ENCODE data around the gene BLNK. TPM values are rescaled to one million over a fixed set of nuclear protein-coding genes. Genes with fewer than 3 reads are reported as not detected.
A peak's percentile ranks its signal among the peaks of the same experiment; 100 is the strongest.

BLNK gene
- total and polyA plus RNA-seq, 2 of the 13 experiments (the other 11 are each of a cell fraction or from before 2014, with no cell fraction given): not detected

DNA sequence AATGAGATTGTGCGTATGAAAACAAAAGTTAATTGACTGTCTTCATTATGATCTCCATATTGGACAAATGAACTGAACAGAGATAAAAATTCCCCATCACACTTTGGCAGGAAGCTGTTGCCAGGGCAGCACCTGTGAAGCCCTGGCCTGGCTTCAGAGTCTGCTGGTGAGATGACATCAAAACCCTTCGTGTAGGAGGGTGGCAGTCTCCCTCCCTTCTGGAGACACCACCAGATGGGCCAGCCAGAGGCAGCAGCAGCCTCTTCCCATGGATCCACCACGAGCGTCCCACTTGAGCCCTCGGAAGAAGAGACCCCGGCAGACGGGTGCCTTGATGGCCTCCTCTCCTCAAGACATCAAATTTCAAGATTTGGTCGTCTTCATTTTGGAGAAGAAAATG lies 32.9 kb upstream of the BLNK start, which contains the start of gene DNTT:
TSS of gene DNTT (plus strand) at position 205 of the 400 bp plus-strand sequence. CDS start at position 269, 64 bp downstream.
- Histone ChIP-seq H3K4me1 (ENCODE audit: insufficient read depth, low read length) (no peaks in the 10 kb centered on the region), H3K36me3 (replicated peaks in 1 of 2; ENCODE audit: control insufficient read depth in 1 of 2, insufficient read depth in 2 of 2, low read length in 2 of 2) (no peaks in the 10 kb centered on the region), H4K20me1 (ENCODE audit: insufficient read depth, low read length) (no peaks in the 10 kb centered on the region), H3K9me3 (ENCODE audit: low read length) (no peaks in the 10 kb centered on the region), H3K4me3 (replicated peaks in 1 of 3; ENCODE audit: insufficient read depth in 1 of 3, low read depth in 2 of 3, low read length in 3 of 3) (no peak within 1 kb of the TSS), H3K27me3 (ENCODE audit: control insufficient read depth in 1 of 2, insufficient read depth in 2 of 2, low read length in 2 of 2) (peaks cover 1 to 3% of the 10 kb centered on the region in 2 experiments; a peak in 2 of 5 replicates), H3K27ac (ENCODE audit: extremely low read length, insufficient read depth, low read length) (no peak within 1 kb of the TSS), H3K79me2 (ENCODE audit: insufficient read depth, low read length) (no peaks in the 10 kb centered on the region), H3K9ac (ENCODE audit: insufficient read depth, low read depth, low read length) (no peak within 1 kb of the TSS), H2AFZ (ENCODE audit: low read length) (no peak within 1 kb of the TSS), H3K4me2 (ENCODE audit: low read depth, low read length) (no peak within 1 kb of the TSS)
- DNase-seq (ENCODE audit: low spot score) (no peak), FAIRE-seq (no peak), ATAC-seq (no peak)
- CTCF ChIA-PET (ENCODE audit: low intra/inter-chr PET ratio, low total read pairs): no interaction called here
- in situ Hi-C loops (cut with HindIII; ENCODE audit: extremely low pct_ligation_motif_present, low pct_unique_long_range_greater_than_20kb) (no loop called here), intact Hi-C loops (cut with micrococcal nuclease; ENCODE audit: unreplicated experiment) (no loop called here)
- no TSS peak for BruUV-seq (replicated peaks)
- WGBS (ENCODE audit: low lambda C conversion rate): 31% methylated on average over 7 of the region's 8 CpGs
- POLR2A ChIA-PET: no interaction called here
- TF ChIP-seq SIN3B (IDR thresholded peaks at IDR 0.05; ENCODE audit: low read length) (no peak), ZNF451 (CRISPR knock-in tag; IDR thresholded peaks at IDR 0.05) (no peak)

DNA sequence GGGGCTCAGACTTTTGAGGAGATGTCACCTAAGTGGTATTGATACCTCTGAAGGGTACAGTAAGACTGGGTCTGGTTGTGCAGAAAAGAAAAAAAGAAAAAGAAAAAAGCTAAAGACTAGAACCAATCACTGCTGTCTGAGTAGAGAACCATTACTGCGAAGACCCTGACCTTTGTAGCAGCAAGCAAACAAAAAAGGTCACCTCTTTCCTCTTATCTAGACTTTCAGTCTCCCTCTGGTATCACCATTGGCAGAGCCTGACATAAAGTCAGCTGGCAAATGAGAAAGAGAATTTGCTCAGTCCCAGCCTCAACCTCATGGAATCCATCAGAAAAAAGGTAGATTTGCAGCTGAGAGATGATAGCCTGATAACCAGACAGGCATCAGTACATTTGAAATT lies 30.2 kb upstream of the BLNK start:
- FAIRE-seq: no peak
- peak; percentile 39 for DNase-seq (ENCODE audit: low spot score)
- Histone ChIP-seq H4K20me1 (ENCODE audit: insufficient read depth, low read length) (no peaks in the 10 kb centered on the region), H3K27ac (ENCODE audit: extremely low read length, insufficient read depth, low read length) (no peak overlapping the region), H3K36me3 (replicated peaks in 1 of 2; ENCODE audit: control insufficient read depth in 1 of 2, insufficient read depth in 2 of 2, low read length in 2 of 2) (no peaks in the 10 kb centered on the region), H2AFZ (ENCODE audit: low read length) (no peak overlapping the region), H3K4me2 (ENCODE audit: low read depth, low read length) (no peak overlapping the region), H3K9ac (ENCODE audit: insufficient read depth, low read depth, low read length) (no peak overlapping the region), H3K4me3 (replicated peaks in 1 of 3; ENCODE audit: insufficient read depth in 1 of 3, low read depth in 2 of 3, low read length in 3 of 3) (no peak overlapping the region), H3K27me3 (ENCODE audit: control insufficient read depth in 1 of 2, insufficient read depth in 2 of 2, low read length in 2 of 2) (peaks cover 1 to 14% of the 10 kb centered on the region in 2 experiments; a peak in 4 of 5 replicates), H3K79me2 (ENCODE audit: insufficient read depth, low read length) (no peaks in the 10 kb centered on the region), H3K4me1 (ENCODE audit: insufficient read depth, low read length) (no peaks in the 10 kb centered on the region), H3K9me3 (ENCODE audit: low read length) (no peaks in the 10 kb centered on the region)
- POLR2A ChIA-PET: no interaction called here
- in situ Hi-C loops (cut with HindIII; ENCODE audit: extremely low pct_ligation_motif_present, low pct_unique_long_range_greater_than_20kb) (no loop called here), intact Hi-C loops (cut with micrococcal nuclease; ENCODE audit: unreplicated experiment) (no loop called here)
- WGBS (ENCODE audit: low lambda C conversion rate): 0% methylated on average over 1 of the region's 1 CpG
- no TSS peak for BruUV-seq (replicated peaks)
- no peak for ATAC-seq
- CTCF ChIA-PET (ENCODE audit: low intra/inter-chr PET ratio, low total read pairs): no interaction called here
- TF ChIP-seq MTF2 (CRISPR knock-in tag; IDR thresholded peaks at IDR 0.05; ENCODE audit: borderline replicate concordance) (no peak), NR2F6 (IDR thresholded peaks at IDR 0.05) (peak; percentile 75), NR2F6 (CRISPR knock-in tag; IDR thresholded peaks at IDR 0.05) (peak; percentile 55; the same call in 1 of the 2 replicates), NFE2L1 (CRISPR knock-in tag; IDR thresholded peaks at IDR 0.05; ENCODE audit: borderline replicate concordance) (no peak), SRSF9 (IDR thresholded peaks at IDR 0.05; ENCODE audit: borderline replicate concordance, insufficient read depth, low read depth, low read length, poor library complexity, severe bottlenecking) (no peak), NR2F1 (CRISPR knock-in tag; IDR thresholded peaks at IDR 0.05) (peak; percentile 53 to 55; a peak in 3 of 4 replicates), RNF2 (conservative IDR thresholded peaks at IDR 0.05; ENCODE audit: low read depth) (no peak), KLF9 (CRISPR knock-in tag; IDR thresholded peaks at IDR 0.05; ENCODE audit: low read depth) (no peak), ZFP62 (CRISPR knock-in tag; IDR thresholded peaks at IDR 0.05) (no peak), GFI1 (CRISPR knock-in tag; IDR thresholded peaks at IDR 0.05; ENCODE audit: borderline replicate concordance) (peak; percentile 80), RARA (CRISPR knock-in tag; IDR thresholded peaks at IDR 0.05) (no peak), RAD51 (IDR thresholded peaks at IDR 0.05; ENCODE audit: borderline replicate concordance) (no peak), THAP11 (CRISPR knock-in tag; IDR thresholded peaks at IDR 0.05) (no peak), POLR2A (IDR thresholded peaks at IDR 0.05; ENCODE audit: insufficient read depth in 1 of 2, low read depth in 2 of 2, low read length in 2 of 2) (no peak)
- TF ChIP-seq, protein P1, sequence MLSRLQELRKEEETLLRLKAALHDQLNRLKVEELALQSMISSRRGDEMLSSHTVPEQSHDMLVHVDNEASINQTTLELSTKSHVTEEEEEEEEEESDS (CRISPR knock-in tag; IDR thresholded peaks at IDR 0.05; ENCODE audit: borderline replicate concordance): no peak
- TF ChIP-seq, protein P2, sequence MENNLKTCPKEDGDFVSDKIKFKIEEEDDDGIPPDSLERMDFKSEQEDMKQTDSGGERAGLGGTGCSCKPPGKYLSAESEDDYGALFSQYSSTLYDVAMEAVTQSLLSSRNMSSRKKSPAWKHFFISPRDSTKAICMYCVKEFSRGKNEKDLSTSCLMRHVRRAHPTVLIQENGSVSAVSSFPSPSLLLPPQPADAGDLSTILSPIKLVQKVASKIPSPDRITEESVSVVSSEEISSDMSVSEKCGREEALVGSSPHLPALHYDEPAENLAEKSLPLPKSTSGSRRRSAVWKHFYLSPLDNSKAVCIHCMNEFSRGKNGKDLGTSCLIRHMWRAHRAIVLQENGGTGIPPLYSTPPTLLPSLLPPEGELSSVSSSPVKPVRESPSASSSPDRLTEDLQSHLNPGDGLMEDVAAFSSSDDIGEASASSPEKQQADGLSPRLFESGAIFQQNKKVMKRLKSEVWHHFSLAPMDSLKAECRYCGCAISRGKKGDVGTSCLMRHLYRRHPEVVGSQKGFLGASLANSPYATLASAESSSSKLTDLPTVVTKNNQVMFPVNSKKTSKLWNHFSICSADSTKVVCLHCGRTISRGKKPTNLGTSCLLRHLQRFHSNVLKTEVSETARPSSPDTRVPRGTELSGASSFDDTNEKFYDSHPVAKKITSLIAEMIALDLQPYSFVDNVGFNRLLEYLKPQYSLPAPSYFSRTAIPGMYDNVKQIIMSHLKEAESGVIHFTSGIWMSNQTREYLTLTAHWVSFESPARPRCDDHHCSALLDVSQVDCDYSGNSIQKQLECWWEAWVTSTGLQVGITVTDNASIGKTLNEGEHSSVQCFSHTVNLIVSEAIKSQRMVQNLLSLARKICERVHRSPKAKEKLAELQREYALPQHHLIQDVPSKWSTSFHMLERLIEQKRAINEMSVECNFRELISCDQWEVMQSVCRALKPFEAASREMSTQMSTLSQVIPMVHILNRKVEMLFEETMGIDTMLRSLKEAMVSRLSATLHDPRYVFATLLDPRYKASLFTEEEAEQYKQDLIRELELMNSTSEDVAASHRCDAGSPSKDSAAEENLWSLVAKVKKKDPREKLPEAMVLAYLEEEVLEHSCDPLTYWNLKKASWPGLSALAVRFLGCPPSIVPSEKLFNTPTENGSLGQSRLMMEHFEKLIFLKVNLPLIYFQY (CRISPR knock-in tag; IDR thresholded peaks at IDR 0.05; ENCODE audit: borderline replicate concordance): no peak
